Uterus (tissue), 4 donors: ENCODE data around the gene IPO13. TPM values are rescaled to one million over a fixed set of nuclear protein-coding genes. Genes with fewer than 3 reads are reported as not detected.

Experiments
- DNase-seq, 2 donors: peaks; one replicate each; pipeline ENCODE4 v3.0.0-alpha.2; 2019 to 2020
- H3K27ac ChIP-seq, 2 donors: fragments of 200-600 bp; sonication (generic); 1 replicate in 1 of 2; 2 replicates in 1 of 2; pipeline ENCODE4 v1.5.1; 2016 to 2018
- H3K27me3 ChIP-seq, 2 donors: fragments of 200-600 bp; sonication (generic); one replicate each; pipeline ENCODE4 v1.5.1; 2018 to 2019; ENCODE audit warnings: control low read depth in 1 of 2
- H3K36me3 ChIP-seq, 2 donors: fragments of 200-600 bp; sonication (generic); one replicate each; pipeline ENCODE4 v1.5.1; 2019; ENCODE audit warnings: control low read depth in 1 of 2
- H3K4me1 ChIP-seq, 2 donors: fragments of 200-600 bp; sonication (generic); one replicate each; pipeline ENCODE4 v1.5.1; 2018 to 2019; ENCODE audit warnings: control low read depth in 1 of 2
- H3K4me3 ChIP-seq, 2 donors: fragments of 200-600 bp; sonication (generic); 1 replicate in 1 of 2; 2 replicates in 1 of 2; pipeline ENCODE4 v1.5.1; 2018 to 2019; ENCODE audit warnings: mild to moderate bottlenecking in 1 of 2
- H3K9me3 ChIP-seq, 2 donors: fragments of 200-600 bp; sonication (generic); one replicate each; pipeline ENCODE4 v1.5.1; 2019; ENCODE audit warnings: control low read depth in 1 of 2
- POLR2A ChIP-seq, 2 donors: fragments of 450-650 bp; IDR thresholded peaks; one replicate each; pipeline ENCODE4 v1.6.1; 2016; ENCODE audit warnings: antibody characterized with exemption in 2 of 2, mild to moderate bottlenecking in 1 of 2, moderate library complexity in 1 of 2
- intact Hi-C: fragments of 100-400 bp; cut with DNase I; formaldehyde crosslinking; loops from one replicate; pipeline ENCODE4 v1.15.1; 2023; ENCODE audit warnings: low total_unique reads
- total RNA-seq, 4 donors: library from RNA; depleted of rRNA in 3 of 4; stranded (reverse); fragments of >200 nt in 3 of 4; gene quantifications; one replicate each; pipeline versions ENCODE4 v1.1.0 to v1.2.4, GENCODE V29; 2014 to 2023
- TF ChIP-seq, protein P1 (sequence below), 4 experiments: fragments of 200-600 bp in 2 of 4; fragments of 450-650 bp in 2 of 4; sonication (generic) in 2 of 4; IDR thresholded peaks; one replicate each; pipeline ENCODE4 v1.5.1; 2016 to 2019; ENCODE audit warnings: antibody characterized with exemption in 4 of 4, mild to moderate bottlenecking in 2 of 4, moderate library complexity in 1 of 4
- donor health status: DM: yes; HTN: yes; CAD: no.

IPO13 gene
- total RNA-seq, 4 donors from 2014 or later: 6.9 to 26.7 (median 18.0) TPM

GRCh38 chr1:43931711-43932660 lies 14.8 kb upstream of the IPO13 start:
- H3K4me3 ChIP-seq: no peak overlapping the region
- no peaks in the 10 kb centered on the region for H3K9me3 ChIP-seq
- H3K27ac ChIP-seq: no peak overlapping the region
- H3K27me3 ChIP-seq: no peaks in the 10 kb centered on the region
- H3K36me3 ChIP-seq: no peaks in the 10 kb centered on the region
- TF ChIP-seq, protein P1, sequence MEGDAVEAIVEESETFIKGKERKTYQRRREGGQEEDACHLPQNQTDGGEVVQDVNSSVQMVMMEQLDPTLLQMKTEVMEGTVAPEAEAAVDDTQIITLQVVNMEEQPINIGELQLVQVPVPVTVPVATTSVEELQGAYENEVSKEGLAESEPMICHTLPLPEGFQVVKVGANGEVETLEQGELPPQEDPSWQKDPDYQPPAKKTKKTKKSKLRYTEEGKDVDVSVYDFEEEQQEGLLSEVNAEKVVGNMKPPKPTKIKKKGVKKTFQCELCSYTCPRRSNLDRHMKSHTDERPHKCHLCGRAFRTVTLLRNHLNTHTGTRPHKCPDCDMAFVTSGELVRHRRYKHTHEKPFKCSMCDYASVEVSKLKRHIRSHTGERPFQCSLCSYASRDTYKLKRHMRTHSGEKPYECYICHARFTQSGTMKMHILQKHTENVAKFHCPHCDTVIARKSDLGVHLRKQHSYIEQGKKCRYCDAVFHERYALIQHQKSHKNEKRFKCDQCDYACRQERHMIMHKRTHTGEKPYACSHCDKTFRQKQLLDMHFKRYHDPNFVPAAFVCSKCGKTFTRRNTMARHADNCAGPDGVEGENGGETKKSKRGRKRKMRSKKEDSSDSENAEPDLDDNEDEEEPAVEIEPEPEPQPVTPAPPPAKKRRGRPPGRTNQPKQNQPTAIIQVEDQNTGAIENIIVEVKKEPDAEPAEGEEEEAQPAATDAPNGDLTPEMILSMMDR (IDR thresholded peaks at IDR 0.05): no peak
- no peak for TF ChIP-seq POLR2A (IDR thresholded peaks at IDR 0.05)
- no peak for DNase-seq
- intact Hi-C loops: no loop called here
- peaks cover 0 to 11% of the 10 kb centered on the region in 2 donors for H3K4me1 ChIP-seq

- Histone ChIP-seq H3K27me3 (no peaks in the 10 kb centered on the region), H3K4me1 (peaks cover 0 to 11% of the 10 kb centered on the region in 2 donors), H3K9me3 (no peaks in the 10 kb centered on the region), H3K36me3 (no peaks in the 10 kb centered on the region), H3K27ac (no peak overlapping the region), H3K4me3 (peak overlapping the region; percentile 23 to 27)
- no peak for DNase-seq
- no peak for TF ChIP-seq POLR2A (IDR thresholded peaks at IDR 0.05)
- TF ChIP-seq, protein P1 (IDR thresholded peaks at IDR 0.05): no peak
- intact Hi-C loops: no loop called here
Observed at GRCh38 chr1:43932786-43933385, 13.9 kb upstream of the IPO13 start.

- TF ChIP-seq, protein P1 (IDR thresholded peaks at IDR 0.05): no peak
- no peak for TF ChIP-seq POLR2A (IDR thresholded peaks at IDR 0.05)
- H3K9me3 ChIP-seq: no peaks in the 10 kb centered on the region
- H3K4me3 ChIP-seq: peak within 1 kb of the TSS; percentile 23 to 27
- H3K4me1 ChIP-seq: peaks cover 0 to 11% of the 10 kb centered on the region in 2 donors
- H3K27ac ChIP-seq: no peak within 1 kb of the TSS
- H3K36me3 ChIP-seq: no peaks in the 10 kb centered on the region
- intact Hi-C loops: no loop called here
- H3K27me3 ChIP-seq: no peaks in the 10 kb centered on the region
- peak in 1 of 2 donors; percentile 29 for DNase-seq
Observed at GRCh38 chr1:43933386-43934100, 13.2 kb upstream of the IPO13 start, which contains the start of gene ARTN. Gene ARTN, plus strand, starts transcription at chr1:43933801. Its CDS starts 1,856 bp downstream, at chr1:43935657.

GRCh38 chr1:43934101-43934985 lies 12.4 kb upstream of the IPO13 start:
- no peaks in the 10 kb centered on the region for H3K36me3 ChIP-seq
- TF ChIP-seq, protein P1 (IDR thresholded peaks at IDR 0.05): peak; percentile 86 to 89 (median 87)
- no peak for TF ChIP-seq POLR2A (IDR thresholded peaks at IDR 0.05)
- peak overlapping the region in 1 of 2 donors; percentile 27 for H3K4me3 ChIP-seq
- peak; percentile 60 to 64 for DNase-seq
- peaks cover 0 to 11% of the 10 kb centered on the region in 2 donors for H3K4me1 ChIP-seq
- H3K27me3 ChIP-seq: no peaks in the 10 kb centered on the region
- no peaks in the 10 kb centered on the region for H3K9me3 ChIP-seq
- intact Hi-C loops: no loop called here
- no peak overlapping the region for H3K27ac ChIP-seq
